PC-9 (cell line): ENCODE results near the gene SSMEM1. TPM values are rescaled to one million over a fixed set of nuclear protein-coding genes. Genes with fewer than 3 reads are reported as not detected.
"Not testable (repeated sequence)": the region's sequence is repeated elsewhere in the genome, so short reads cannot be mapped to it uniquely, and the experiment has no call there.

Experiments used
- BruUV-seq: library from RNA; stranded (reverse); fragments of 400-500 nt; replicated peaks from 2 replicates; lab custom pipeline; 2021; lab: Mats Ljungman, UMichigan
- CTCF ChIA-PET: fragments of 300-600 bp; sonication (Branson Sonifier 250); formaldehyde crosslinking; loops from one replicate; lab custom pipeline; 2022; ENCODE audit warnings: antibody characterized with exemption; lab: Charles Lee
- POLR2A ChIA-PET: fragments of 300-600 bp; sonication (Branson Sonifier 250); formaldehyde crosslinking; loops from one replicate; lab custom pipeline; 2022; ENCODE audit warnings: antibody characterized with exemption; ENCODE audit not compliant: unreplicated experiment; lab: Charles Lee
- DNase-seq, 2 experiments: peaks; one replicate each; pipeline versions ENCODE4 v3.0.0 to v3.0.0-alpha.2; 2015 to 2022; ENCODE audit warnings: mixed read lengths in 1 of 2
- H2AFZ ChIP-seq: fragments of 200-600 bp; sonication (generic); 2 replicates; pipeline ENCODE4 v1.8.1; 2017; ENCODE audit warnings: antibody characterized with exemption
- H3F3A ChIP-seq: fragments of 200-600 bp; sonication (generic); 2 replicates; pipeline ENCODE4 v1.8.1; 2017; ENCODE audit warnings: antibody characterized with exemption, mild to moderate bottlenecking, low read depth; ENCODE audit not compliant: insufficient read depth
- H3K27ac ChIP-seq: fragments of 200-600 bp; sonication (generic); 2 replicates; pipeline ENCODE4 v1.6.1; 2016; ENCODE audit warnings: mixed run types
- H3K27me3 ChIP-seq: fragments of 200-600 bp; sonication (generic); 2 replicates; pipeline ENCODE4 v1.6.1; 2016; ENCODE audit warnings: low read depth, mixed run types; ENCODE audit not compliant: insufficient read depth
- H3K36me3 ChIP-seq: fragments of 200-600 bp; sonication (generic); 2 replicates; pipeline ENCODE4 v1.6.1; 2016; ENCODE audit warnings: low read depth, mixed run types
- H3K4me1 ChIP-seq: fragments of 200-600 bp; sonication (generic); replicated peaks from 2 replicates; pipeline ENCODE4 v1.6.1; 2016; ENCODE audit warnings: mixed run types; ENCODE audit not compliant: insufficient read depth
- H3K4me2 ChIP-seq: fragments of 200-600 bp; sonication (generic); 2 replicates; pipeline ENCODE4 v1.6.1; 2017; ENCODE audit warnings: mixed run types
- H3K4me3 ChIP-seq: fragments of 200-600 bp; sonication (generic); 2 replicates; pipeline ENCODE4 v1.6.1; 2016; ENCODE audit warnings: mixed run types
- H3K79me2 ChIP-seq: fragments of 200-600 bp; sonication (generic); 2 replicates; pipeline ENCODE4 v1.6.1; 2017; ENCODE audit warnings: low read depth, mixed run types
- H3K9me2 ChIP-seq: fragments of 200-600 bp; sonication (generic); 2 replicates; pipeline ENCODE4 v1.8.1; 2017; ENCODE audit warnings: mild to moderate bottlenecking; ENCODE audit not compliant: insufficient read depth
- H3K9me3 ChIP-seq: fragments of 200-600 bp; sonication (generic); 2 replicates; pipeline ENCODE4 v1.8.1; 2016; ENCODE audit warnings: low read depth; ENCODE audit not compliant: insufficient read depth
- H4K20me1 ChIP-seq: fragments of 200-600 bp; sonication (generic); 2 replicates; pipeline ENCODE4 v1.8.1; 2017; ENCODE audit not compliant: insufficient read depth
- EZH2 ChIP-seq: fragments of 200-600 bp; sonication (generic); IDR thresholded peaks from 2 replicates; pipeline ENCODE4 v1.8.0; 2017; ENCODE audit warnings: antibody characterized with exemption, low read depth
- intact Hi-C: fragments of 100-400 bp; cut with micrococcal nuclease; formaldehyde crosslinking; loops from one replicate; pipeline ENCODE4 v1.10.0; 2022; ENCODE audit not compliant: unreplicated experiment
- total RNA-seq: library from RNA; stranded (reverse); gene quantifications from 2 replicates; pipeline ENCODE4 v1.2.3, GENCODE V29; 2021
- TF ChIP-seq, protein P1 (sequence below): fragments of 200-600 bp; sonication (generic); conservative IDR thresholded peaks from 2 replicates; pipeline ENCODE4 v1.6.1; 2017; ENCODE audit warnings: mixed run types, antibody characterized with exemption, mild to moderate bottlenecking, moderate library complexity

SSMEM1 gene
- total RNA-seq, 1 experiment from 2014 or later: not detected

DNA sequence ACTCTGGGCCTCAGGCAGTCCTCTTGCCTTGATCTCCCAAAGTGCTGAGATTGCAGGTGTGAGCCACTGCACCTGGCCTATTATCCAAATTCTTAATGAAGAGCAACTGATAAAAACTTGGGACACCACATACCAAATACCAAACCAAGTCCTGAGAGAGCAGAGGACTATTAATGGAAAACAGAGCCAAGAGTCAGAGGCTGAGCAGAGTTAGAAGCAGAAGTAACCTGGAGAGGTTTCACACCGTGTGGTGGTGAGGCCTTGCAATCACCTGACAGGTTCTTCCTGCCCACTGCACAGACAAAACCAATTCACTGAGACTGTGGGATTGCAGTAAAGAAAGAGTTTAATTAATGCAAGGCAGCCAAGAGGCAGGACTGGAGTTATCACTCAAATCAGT lies 16.0 kb downstream of the SSMEM1 start:
- H3K4me1 ChIP-seq: peaks cover 8% of the 10 kb centered on the region
- intact Hi-C loops: no loop called here
- ChIA-PET CTCF (no interaction called here), POLR2A (no interaction called here)
- H3F3A ChIP-seq: peaks cover 4% of the 10 kb centered on the region; the same call in 1 of the 2 replicates
- no TSS peak for BruUV-seq
- H2AFZ ChIP-seq: no peak overlapping the region
- no peaks in the 10 kb centered on the region for H3K9me3 ChIP-seq
- H3K4me3 ChIP-seq: no peak overlapping the region
- H3K36me3 ChIP-seq: no peaks in the 10 kb centered on the region
- H3K27ac ChIP-seq: no peak overlapping the region
- no peaks in the 10 kb centered on the region for H4K20me1 ChIP-seq
- no peaks in the 10 kb centered on the region for H3K27me3 ChIP-seq
- DNase-seq: no peak
- H3K9me2 ChIP-seq: no peaks in the 10 kb centered on the region
- no peaks in the 10 kb centered on the region for H3K79me2 ChIP-seq
- TF ChIP-seq, protein P1, sequence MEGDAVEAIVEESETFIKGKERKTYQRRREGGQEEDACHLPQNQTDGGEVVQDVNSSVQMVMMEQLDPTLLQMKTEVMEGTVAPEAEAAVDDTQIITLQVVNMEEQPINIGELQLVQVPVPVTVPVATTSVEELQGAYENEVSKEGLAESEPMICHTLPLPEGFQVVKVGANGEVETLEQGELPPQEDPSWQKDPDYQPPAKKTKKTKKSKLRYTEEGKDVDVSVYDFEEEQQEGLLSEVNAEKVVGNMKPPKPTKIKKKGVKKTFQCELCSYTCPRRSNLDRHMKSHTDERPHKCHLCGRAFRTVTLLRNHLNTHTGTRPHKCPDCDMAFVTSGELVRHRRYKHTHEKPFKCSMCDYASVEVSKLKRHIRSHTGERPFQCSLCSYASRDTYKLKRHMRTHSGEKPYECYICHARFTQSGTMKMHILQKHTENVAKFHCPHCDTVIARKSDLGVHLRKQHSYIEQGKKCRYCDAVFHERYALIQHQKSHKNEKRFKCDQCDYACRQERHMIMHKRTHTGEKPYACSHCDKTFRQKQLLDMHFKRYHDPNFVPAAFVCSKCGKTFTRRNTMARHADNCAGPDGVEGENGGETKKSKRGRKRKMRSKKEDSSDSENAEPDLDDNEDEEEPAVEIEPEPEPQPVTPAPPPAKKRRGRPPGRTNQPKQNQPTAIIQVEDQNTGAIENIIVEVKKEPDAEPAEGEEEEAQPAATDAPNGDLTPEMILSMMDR: no peak
- no peak for TF ChIP-seq EZH2
- H3K4me2 ChIP-seq: no peak overlapping the region

DNA sequence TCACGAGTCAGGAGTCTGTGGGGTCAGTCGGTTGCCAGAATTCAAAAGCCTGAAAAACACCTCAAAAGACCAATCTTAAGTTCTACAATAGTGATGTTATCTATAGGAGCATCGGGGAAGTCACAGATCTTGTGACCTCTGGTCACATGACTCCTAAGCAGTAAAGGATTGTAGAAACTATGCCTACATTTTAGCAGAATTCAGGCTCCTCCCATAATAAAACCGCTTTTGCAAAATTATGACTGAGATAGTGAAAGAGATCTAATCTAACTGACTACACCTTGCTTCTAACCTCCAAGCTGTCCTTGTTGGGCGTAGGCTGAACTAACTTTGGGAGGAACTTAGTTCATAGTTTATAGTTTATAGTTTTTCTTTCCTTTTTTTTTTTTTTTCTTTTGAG lies 16.6 kb downstream of the SSMEM1 start:
- intact Hi-C loops: no loop called here
- ChIA-PET CTCF (no interaction called here), POLR2A (no interaction called here)
- H3K4me1 ChIP-seq: peaks cover 8% of the 10 kb centered on the region
- H4K20me1 ChIP-seq: no peaks in the 10 kb centered on the region
- H3K4me2 ChIP-seq: no peak overlapping the region
- BruUV-seq: no TSS peak
- no peak overlapping the region for H3K27ac ChIP-seq
- no peaks in the 10 kb centered on the region for H3K9me3 ChIP-seq
- H3K27me3 ChIP-seq: no peaks in the 10 kb centered on the region
- no peaks in the 10 kb centered on the region for H3K79me2 ChIP-seq
- no peaks in the 10 kb centered on the region for H3K9me2 ChIP-seq
- H3K36me3 ChIP-seq: no peaks in the 10 kb centered on the region
- H2AFZ ChIP-seq: no peak overlapping the region
- no peak overlapping the region for H3K4me3 ChIP-seq
- no peak for DNase-seq
- H3F3A ChIP-seq: peaks cover 4% of the 10 kb centered on the region; the same call in 1 of the 2 replicates
- no peak for TF ChIP-seq EZH2
- TF ChIP-seq, protein P1: no peak

DNA sequence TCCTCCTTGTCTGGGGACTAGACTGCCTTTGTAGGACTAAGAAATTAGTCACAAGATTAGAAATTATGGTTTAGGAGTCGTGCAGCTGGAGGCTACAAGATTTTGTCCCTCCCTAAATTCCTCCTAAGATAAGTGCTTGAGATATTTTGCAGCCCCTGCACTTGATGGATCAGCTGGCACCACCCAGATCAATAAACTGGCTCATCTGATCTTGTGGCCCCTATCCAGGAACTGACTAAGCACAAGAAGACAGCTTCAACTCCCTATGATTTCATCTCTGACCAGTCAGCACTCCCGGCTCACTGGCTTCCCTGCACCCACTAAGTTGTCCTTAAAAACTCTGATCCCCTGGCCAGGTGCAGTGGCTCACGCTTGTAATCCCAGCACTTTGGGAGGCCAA lies 17.3 kb downstream of the SSMEM1 start:
- H3K9me2 ChIP-seq, H3K79me2 ChIP-seq, CTCF ChIA-PET, BruUV-seq, POLR2A ChIA-PET, H3K27me3 ChIP-seq, H3K9me3 ChIP-seq, H4K20me1 ChIP-seq, intact Hi-C loops, H3K36me3 ChIP-seq, H3F3A ChIP-seq, H2AFZ ChIP-seq, H3K4me3 ChIP-seq, H3K27ac ChIP-seq, H3K4me2 ChIP-seq, H3K4me1 ChIP-seq: not testable (repeated sequence)
- DNase-seq: peak in 1 of 2 experiments; percentile 60

DNA sequence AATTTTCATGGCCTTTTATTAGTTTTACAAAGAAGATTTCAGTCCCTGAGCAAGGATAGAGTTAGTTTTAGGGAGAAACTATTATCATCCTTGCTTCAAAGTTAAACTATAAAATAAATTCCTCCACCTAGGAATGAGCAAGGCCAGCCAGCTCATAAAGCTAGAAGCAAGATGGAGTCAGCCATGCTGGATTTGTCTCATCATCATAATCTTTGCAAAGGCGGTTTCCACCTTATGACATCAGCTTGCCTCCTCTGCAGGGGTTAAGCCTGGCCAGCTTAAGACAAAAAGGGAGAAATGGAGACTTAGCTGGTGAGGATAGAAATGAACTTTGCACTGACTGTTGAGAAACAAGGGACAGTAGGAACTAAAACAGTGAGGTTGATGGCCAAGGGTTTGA lies 18.7 kb downstream of the SSMEM1 start:
- Histone ChIP-seq H3K27ac (no peak overlapping the region), H3K4me1 (peaks cover 8% of the 10 kb centered on the region), H3K9me3 (no peaks in the 10 kb centered on the region), H3K4me2 (no peak overlapping the region), H4K20me1 (no peaks in the 10 kb centered on the region), H3F3A (peaks cover 4% of the 10 kb centered on the region; the same call in 1 of the 2 replicates), H3K4me3 (no peak overlapping the region), H3K36me3 (no peaks in the 10 kb centered on the region), H3K9me2 (no peaks in the 10 kb centered on the region), H2AFZ (no peak overlapping the region; the same call in 1 of the 2 replicates), H3K27me3 (no peaks in the 10 kb centered on the region), H3K79me2 (no peaks in the 10 kb centered on the region)
- TF ChIP-seq EZH2: no peak
- TF ChIP-seq, protein P1: no peak
- no TSS peak for BruUV-seq
- intact Hi-C loops: no loop called here
- ChIA-PET POLR2A (no interaction called here), CTCF (interaction anchor here (0.9 kb wide), 1 partner anchor 48 kb away, joined by 7 read pairs; no protein-coding TSS in a partner anchor)
- no peak for DNase-seq
